Measurements from ENCODE around the gene BRS3. TPM values are rescaled to one million over a fixed set of nuclear protein-coding genes. Genes with fewer than 3 reads are reported as not detected.

Gene BRS3
- total and polyA plus RNA-seq, 10 of the 15 experiments (the other 5 are each of a cell fraction or from before 2014, with no cell fraction given): not detected

DNA sequence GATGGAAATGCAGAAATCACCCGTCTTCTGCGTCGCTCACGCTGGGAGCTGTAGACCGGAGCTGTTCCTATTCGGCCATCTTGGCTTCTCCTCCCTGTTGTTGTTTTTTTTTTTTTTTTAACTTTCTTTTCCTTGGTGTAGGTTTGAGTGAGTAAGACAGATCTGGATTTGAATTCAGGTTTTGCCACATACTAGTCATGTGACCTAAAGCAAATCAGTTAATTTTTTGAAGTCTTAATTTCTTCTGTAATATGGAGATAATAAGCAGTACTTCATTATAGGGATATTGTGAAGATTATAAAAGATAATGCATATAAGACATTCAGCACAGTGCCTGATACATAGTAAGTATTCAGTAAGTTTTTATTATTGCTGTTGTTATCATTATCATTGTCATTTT, 41.5 kb upstream of the BRS3 start (continued):
- TF ChIP-seq, protein P1, sequence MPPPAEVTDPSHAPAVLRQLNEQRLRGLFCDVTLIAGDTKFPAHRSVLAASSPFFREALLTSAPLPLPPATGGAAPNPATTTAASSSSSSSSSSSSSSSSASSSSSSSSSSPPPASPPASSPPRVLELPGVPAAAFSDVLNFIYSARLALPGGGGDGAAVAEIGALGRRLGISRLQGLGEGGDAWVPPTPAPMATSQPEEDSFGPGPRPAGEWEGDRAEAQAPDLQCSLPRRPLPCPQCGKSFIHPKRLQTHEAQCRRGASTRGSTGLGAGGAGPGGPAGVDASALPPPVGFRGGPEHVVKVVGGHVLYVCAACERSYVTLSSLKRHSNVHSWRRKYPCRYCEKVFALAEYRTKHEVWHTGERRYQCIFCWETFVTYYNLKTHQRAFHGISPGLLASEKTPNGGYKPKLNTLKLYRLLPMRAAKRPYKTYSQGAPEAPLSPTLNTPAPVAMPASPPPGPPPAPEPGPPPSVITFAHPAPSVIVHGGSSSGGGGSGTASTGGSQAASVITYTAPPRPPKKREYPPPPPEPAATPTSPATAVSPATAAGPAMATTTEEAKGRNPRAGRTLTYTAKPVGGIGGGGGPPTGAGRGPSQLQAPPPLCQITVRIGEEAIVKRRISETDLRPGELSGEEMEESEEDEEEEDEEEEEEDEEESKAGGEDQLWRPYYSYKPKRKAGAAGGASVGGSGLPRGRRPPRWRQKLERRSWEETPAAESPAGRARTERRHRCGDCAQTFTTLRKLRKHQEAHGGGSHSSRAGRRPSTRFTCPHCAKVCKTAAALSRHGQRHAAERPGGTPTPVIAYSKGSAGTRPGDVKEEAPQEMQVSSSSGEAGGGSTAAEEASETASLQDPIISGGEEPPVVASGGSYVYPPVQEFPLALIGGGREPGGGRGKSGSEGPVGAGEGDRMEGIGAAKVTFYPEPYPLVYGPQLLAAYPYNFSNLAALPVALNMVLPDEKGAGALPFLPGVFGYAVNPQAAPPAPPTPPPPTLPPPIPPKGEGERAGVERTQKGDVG (CRISPR knock-in tag; IDR thresholded peaks at IDR 0.05): no peak
- TF ChIP-seq ELK1 (IDR thresholded peaks at IDR 0.05; ENCODE audit: low read depth, low read length) (no peak), BCLAF1 (IDR thresholded peaks at IDR 0.05) (no peak), ZNF207 (IDR thresholded peaks at IDR 0.05; ENCODE audit: borderline replicate concordance) (no peak), IRF3 (IDR thresholded peaks at IDR 0.05) (no peak), STAT3 (IDR thresholded peaks at IDR 0.05; ENCODE audit: low read depth, low read length) (no peak)

All from GM12878 (cell line).